Vagina (tissue), 2 donors: ENCODE data around the gene PLRG1.

Source experiments
- POLR2A ChIP-seq, 2 donors: fragments of 450-650 bp; IDR thresholded peaks; one replicate each; pipeline ENCODE4 v1.6.1; 2017; ENCODE audit warnings: antibody characterized with exemption in 2 of 2, mild to moderate bottlenecking in 2 of 2, moderate library complexity in 2 of 2
- POLR2AphosphoS5 ChIP-seq, 2 donors: sonication (generic); formaldehyde crosslinking; IDR thresholded peaks; one replicate each; pipeline ENCODE4 v1.9.0; 2017; ENCODE audit warnings: antibody characterized with exemption in 2 of 2, mild to moderate bottlenecking in 2 of 2, low read depth in 1 of 2; ENCODE audit not compliant: insufficient read depth in 1 of 2

DNA sequence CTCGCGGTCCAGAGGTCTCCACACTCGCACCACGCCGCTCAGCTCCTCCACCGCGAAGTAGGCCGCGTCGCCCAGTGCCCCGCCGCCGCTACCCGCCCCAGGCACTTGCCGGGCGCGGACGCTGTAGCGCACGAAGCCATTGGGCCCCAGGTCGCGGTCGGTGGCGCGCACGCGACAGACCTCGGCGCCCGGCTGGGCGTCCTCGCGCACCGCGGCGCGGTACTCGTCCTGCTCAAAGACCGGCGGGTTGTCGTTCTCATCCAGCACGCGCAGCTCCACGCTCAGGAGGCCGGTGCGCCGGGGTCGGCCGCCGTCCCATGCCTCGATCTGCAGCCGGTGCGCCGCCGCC lies 60.0 kb downstream of the PLRG1 start:
- TF ChIP-seq POLR2A (IDR thresholded peaks at IDR 0.05) (no peak), POLR2AphosphoS5 (IDR thresholded peaks at IDR 0.05; ENCODE audit: insufficient read depth in 1 of 2, low read depth in 1 of 2) (no peak)
